GM19025 (cell line): Measurements from ENCODE around the gene SPTLC3.

Source experiments
- ATAC-seq: cut with Tn5 transposase; IDR thresholded peaks from one replicate; pipeline ENCODE4 v1.9.1; 2021; ENCODE audit warnings: mild to moderate bottlenecking, low read depth, moderate library complexity; ENCODE audit not compliant: unreplicated experiment

SPTLC3 gene

GRCh38 chr20:12984069-12984765 is 24.6 kb upstream of the SPTLC3 start:
- no peak for ATAC-seq

GRCh38 chr20:12984863-12985262 is 23.9 kb upstream of the SPTLC3 start:
- no peak for ATAC-seq

- ATAC-seq = no peak
These were observed 21.5 kb upstream of the SPTLC3 start for GRCh38 chr20:12987261-12987660.

- no peak for ATAC-seq
These were observed 19.1 kb upstream of the SPTLC3 start for GRCh38 chr20:12989586-12990115.

GRCh38 chr20:12997128-12997655 is 11.6 kb upstream of the SPTLC3 start:
- no peak for ATAC-seq

GRCh38 chr20:12998046-12998445 is 10.7 kb upstream of the SPTLC3 start:
- ATAC-seq = no peak

- ATAC-seq = no peak
These were observed 9.6 kb upstream of the SPTLC3 start for GRCh38 chr20:12999201-12999600.

GRCh38 chr20:13002251-13002650 is 6.5 kb upstream of the SPTLC3 start:
- ATAC-seq = no peak

- ATAC-seq = no peak
These were observed 1.9 kb upstream of the SPTLC3 start for GRCh38 chr20:13006825-13007224.

- ATAC-seq = no peak
These were observed 1.2 kb upstream of the SPTLC3 start for GRCh38 chr20:13007596-13007995.

- ATAC-seq = peak; percentile 90
These were observed 1.1 kb downstream of the SPTLC3 start for GRCh38 chr20:13009682-13010406.

- ATAC-seq = no peak
These were observed 4.1 kb downstream of the SPTLC3 start for GRCh38 chr20:13012886-13013285.

- ATAC-seq = no peak
These were observed 4.6 kb downstream of the SPTLC3 start for GRCh38 chr20:13013411-13013810.

- no peak for ATAC-seq
These were observed 8.5 kb downstream of the SPTLC3 start for GRCh38 chr20:13017235-13017634.

GRCh38 chr20:13017883-13018535 is 9.2 kb downstream of the SPTLC3 start:
- ATAC-seq = no peak

GRCh38 chr20:13021205-13021970 is 12.6 kb downstream of the SPTLC3 start:
- ATAC-seq = no peak

GRCh38 chr20:13022401-13023155 is 13.8 kb downstream of the SPTLC3 start:
- ATAC-seq = no peak

GRCh38 chr20:13024596-13024995 is 15.8 kb downstream of the SPTLC3 start:
- ATAC-seq = no peak

- no peak for ATAC-seq
These were observed 16.4 kb downstream of the SPTLC3 start for GRCh38 chr20:13025181-13025580.

GRCh38 chr20:13028001-13028400 is 19.2 kb downstream of the SPTLC3 start:
- ATAC-seq = no peak
